Ishikawa (cell line): ENCODE measurements around the gene TET3.

Source experiments
- CEBPB ChIP-seq: IDR thresholded peaks from 2 replicates; pipeline ENCODE4 v1.6.1; 2012
- CREB1 ChIP-seq: IDR thresholded peaks from 2 replicates; pipeline ENCODE4 v1.6.1; 2012; ENCODE audit warnings: low read depth
- EGR1 ChIP-seq: IDR thresholded peaks from 2 replicates; pipeline ENCODE4 v1.6.1; 2012
- EP300 ChIP-seq: IDR thresholded peaks from 2 replicates; pipeline ENCODE4 v1.6.1; 2012; ENCODE audit warnings: borderline replicate concordance
- FOXM1 ChIP-seq: IDR thresholded peaks from 2 replicates; pipeline ENCODE4 v1.6.1; 2012; ENCODE audit warnings: low read depth, borderline replicate concordance
- NFIC ChIP-seq: IDR thresholded peaks from 2 replicates; pipeline ENCODE4 v1.6.1; 2012
- RAD21 ChIP-seq: IDR thresholded peaks from 2 replicates; pipeline ENCODE4 v1.6.1; 2012; ENCODE audit warnings: low read depth
- TAF1 ChIP-seq: IDR thresholded peaks from 2 replicates; pipeline ENCODE4 v1.6.1; 2012; ENCODE audit warnings: low read depth, mild to moderate bottlenecking
- TCF12 ChIP-seq: IDR thresholded peaks from 2 replicates; pipeline ENCODE4 v1.6.1; 2012; ENCODE audit warnings: low read depth
- TEAD4 ChIP-seq: IDR thresholded peaks from 2 replicates; pipeline ENCODE4 v1.6.1; 2012
- YY1 ChIP-seq: IDR thresholded peaks from 2 replicates; pipeline ENCODE4 v1.6.1; 2012; ENCODE audit warnings: low read depth
- ZBTB7A ChIP-seq: IDR thresholded peaks from 2 replicates; pipeline ENCODE4 v1.6.1; 2012; ENCODE audit warnings: low read depth
- TF ChIP-seq, protein P1 (sequence below): IDR thresholded peaks from 2 replicates; pipeline ENCODE4 v1.6.1; 2012
- TF ChIP-seq, protein P2 (sequence below): IDR thresholded peaks from 2 replicates; pipeline ENCODE4 v1.6.1; 2012
- TF ChIP-seq, protein P3 (sequence below): IDR thresholded peaks from 2 replicates; pipeline ENCODE4 v1.6.1; 2012; ENCODE audit warnings: low read depth, mild to moderate bottlenecking

The TET3 gene

DNA sequence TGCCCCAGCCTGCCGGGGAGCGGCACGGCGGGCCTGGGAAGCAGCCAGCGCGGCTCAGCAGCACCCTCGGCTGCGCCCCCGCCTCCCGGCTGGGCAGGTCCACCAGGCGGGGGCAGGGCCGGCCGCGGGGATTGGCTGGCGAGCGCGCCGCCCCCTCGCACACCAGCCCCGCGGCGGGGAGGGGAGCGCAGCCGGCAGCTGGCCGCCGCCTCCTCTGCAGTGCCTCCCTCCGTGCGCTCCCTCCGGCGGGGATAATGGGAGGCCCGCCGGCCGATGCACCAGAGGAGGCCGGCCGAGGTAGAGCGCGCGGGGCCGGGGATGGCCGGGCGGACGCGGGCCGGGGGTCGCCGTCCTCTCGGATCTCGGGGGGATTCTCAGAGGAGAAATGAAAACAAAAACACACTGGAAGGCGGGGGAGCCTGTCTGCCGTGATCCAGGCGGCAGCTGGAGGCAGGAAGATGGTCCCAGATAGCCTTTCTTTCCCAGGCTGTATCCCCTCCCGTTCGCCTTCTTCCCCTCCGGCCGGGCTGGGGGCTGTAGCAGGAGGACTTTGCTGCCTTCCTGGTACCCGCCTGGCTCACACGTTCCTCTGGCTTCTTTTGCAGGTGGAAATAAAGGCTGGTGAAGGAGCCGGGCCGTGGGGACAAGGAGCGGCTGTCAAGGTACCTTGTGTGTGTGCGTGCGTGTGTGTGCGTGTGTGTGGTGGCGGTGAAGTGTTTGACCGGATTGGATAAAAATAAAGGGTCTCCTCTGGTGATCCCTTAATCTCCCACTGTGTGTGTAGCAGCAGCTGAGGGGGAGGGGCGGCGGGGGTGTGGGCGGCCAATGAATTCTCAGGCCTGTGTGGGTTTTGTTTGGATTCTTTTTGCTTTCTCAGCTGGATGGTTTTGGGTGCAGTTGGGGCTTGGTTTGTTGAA lies 18.1 kb downstream of the TET3 start:
- TF ChIP-seq TAF1 (peak; percentile 42; the same call in 1 of the 2 replicates), TEAD4 (no peak), EGR1 (peak; percentile 51; the same call in 1 of the 2 replicates), RAD21 (peak; percentile 17; the same call in 1 of the 2 replicates), NFIC (peak; percentile 16; the same call in 1 of the 2 replicates), CREB1 (no peak), YY1 (0 out of 2 replicates have a peak, but pooled peaks have one; percentile 15)
- TF ChIP-seq, protein P1, sequence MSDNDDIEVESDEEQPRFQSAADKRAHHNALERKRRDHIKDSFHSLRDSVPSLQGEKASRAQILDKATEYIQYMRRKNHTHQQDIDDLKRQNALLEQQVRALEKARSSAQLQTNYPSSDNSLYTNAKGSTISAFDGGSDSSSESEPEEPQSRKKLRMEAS = peak; percentile 54; the same call in 1 of the 2 replicates

DNA sequence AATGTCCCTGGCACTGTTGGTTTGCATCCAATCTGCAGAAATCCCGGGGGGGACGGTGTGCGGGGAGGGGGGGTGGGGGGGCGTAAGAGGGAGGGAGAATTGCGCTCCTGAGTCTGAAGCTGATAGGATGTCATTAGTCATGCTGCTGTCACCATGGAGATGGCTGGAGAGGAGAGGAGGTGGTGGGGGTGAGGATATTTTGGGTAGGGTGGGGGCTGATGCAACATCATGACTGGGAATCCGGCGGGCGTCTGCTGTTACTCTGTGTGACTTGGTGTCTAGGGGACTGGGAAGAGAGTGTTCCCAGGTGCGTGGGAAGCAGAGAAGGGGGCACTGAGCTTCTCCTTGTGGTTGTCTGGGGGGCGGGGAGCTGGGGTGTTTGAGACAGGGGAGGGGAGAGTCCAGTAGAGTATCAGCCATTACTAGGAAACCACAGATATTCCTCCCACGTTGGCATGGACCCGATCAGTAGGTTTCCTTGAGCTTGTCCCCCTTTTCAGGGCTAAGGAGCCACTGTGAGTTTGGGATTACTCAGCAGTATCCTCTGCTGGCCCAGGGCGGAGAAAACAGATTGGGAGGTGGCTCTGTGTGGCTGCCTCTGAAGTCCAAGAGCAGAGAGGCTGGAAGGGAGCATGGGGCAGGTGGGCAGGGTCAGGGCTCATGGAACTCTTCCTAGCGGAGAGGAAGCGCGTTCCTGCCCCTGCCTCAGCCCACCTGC lies 18.9 kb downstream of the TET3 start:
- TF ChIP-seq ZBTB7A = no peak
- TF ChIP-seq CREB1 = no peak
- TF ChIP-seq TAF1 = no peak
- no peak for TF ChIP-seq TEAD4
- no peak for TF ChIP-seq FOXM1
- TF ChIP-seq, protein P2, sequence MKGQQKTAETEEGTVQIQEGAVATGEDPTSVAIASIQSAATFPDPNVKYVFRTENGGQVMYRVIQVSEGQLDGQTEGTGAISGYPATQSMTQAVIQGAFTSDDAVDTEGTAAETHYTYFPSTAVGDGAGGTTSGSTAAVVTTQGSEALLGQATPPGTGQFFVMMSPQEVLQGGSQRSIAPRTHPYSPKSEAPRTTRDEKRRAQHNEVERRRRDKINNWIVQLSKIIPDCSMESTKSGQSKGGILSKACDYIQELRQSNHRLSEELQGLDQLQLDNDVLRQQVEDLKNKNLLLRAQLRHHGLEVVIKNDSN = no peak
- TF ChIP-seq CEBPB = no peak
- TF ChIP-seq, protein P1 = no peak
- TF ChIP-seq RAD21 = no peak
- no peak for TF ChIP-seq EP300
- TF ChIP-seq, protein P3, sequence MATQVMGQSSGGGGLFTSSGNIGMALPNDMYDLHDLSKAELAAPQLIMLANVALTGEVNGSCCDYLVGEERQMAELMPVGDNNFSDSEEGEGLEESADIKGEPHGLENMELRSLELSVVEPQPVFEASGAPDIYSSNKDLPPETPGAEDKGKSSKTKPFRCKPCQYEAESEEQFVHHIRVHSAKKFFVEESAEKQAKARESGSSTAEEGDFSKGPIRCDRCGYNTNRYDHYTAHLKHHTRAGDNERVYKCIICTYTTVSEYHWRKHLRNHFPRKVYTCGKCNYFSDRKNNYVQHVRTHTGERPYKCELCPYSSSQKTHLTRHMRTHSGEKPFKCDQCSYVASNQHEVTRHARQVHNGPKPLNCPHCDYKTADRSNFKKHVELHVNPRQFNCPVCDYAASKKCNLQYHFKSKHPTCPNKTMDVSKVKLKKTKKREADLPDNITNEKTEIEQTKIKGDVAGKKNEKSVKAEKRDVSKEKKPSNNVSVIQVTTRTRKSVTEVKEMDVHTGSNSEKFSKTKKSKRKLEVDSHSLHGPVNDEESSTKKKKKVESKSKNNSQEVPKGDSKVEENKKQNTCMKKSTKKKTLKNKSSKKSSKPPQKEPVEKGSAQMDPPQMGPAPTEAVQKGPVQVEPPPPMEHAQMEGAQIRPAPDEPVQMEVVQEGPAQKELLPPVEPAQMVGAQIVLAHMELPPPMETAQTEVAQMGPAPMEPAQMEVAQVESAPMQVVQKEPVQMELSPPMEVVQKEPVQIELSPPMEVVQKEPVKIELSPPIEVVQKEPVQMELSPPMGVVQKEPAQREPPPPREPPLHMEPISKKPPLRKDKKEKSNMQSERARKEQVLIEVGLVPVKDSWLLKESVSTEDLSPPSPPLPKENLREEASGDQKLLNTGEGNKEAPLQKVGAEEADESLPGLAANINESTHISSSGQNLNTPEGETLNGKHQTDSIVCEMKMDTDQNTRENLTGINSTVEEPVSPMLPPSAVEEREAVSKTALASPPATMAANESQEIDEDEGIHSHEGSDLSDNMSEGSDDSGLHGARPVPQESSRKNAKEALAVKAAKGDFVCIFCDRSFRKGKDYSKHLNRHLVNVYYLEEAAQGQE = no peak
- TF ChIP-seq YY1 = no peak
- no peak for TF ChIP-seq TCF12
- TF ChIP-seq EGR1 = no peak
- no peak for TF ChIP-seq NFIC

DNA sequence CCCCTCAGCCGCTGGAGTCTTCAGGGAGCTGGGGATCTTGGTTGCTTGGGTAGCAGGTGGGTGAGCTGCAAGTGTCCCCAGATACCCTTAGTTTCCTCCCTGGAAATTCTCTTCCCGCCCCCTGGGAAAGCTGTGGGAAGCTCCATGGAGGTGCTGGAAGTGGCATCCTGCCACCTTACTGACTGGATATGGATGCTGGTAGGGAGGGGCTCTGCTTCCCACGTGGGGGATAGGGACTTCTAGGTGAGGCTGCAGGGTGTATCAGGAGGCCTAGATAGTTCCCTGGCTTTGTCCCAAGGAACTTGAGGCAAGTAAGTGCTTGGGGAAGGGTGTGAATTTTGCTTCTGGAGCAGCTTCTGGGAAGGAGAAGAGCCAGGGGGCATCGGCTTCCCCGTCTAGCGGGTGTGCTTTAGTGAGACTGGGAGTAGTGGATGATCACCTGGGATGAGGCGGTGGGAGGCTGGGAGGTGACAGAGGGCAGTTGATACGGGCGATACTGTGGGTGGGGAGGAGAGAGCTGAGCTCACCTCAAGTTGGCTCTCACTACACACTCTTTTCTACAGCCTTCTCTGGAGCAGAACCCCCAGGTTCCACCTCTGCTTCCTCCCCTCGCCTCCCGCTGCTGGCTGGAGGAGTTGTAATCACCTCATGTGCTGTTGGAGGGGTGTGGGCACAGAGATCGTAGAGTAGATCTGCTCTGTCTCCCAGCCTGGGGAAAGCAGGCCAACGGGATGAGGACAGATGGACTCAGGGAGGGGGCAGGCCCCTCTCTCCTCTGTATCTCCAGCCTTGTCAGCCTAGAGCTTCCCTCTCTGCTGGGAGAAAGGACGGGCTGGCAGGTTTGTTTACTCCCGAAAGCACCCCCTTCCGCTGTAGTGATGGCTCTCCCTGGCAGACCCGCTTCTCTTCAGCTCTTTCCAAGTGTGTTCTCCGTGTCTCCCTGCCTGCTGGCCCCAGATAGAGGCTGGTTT lies 19.8 kb downstream of the TET3 start:
- TF ChIP-seq EP300 = no peak
- TF ChIP-seq CEBPB = no peak
- no peak for TF ChIP-seq EGR1
- TF ChIP-seq FOXM1 = no peak
- no peak for TF ChIP-seq TEAD4
- TF ChIP-seq, protein P2 = no peak
- no peak for TF ChIP-seq CREB1
- TF ChIP-seq YY1 = no peak
- TF ChIP-seq NFIC = no peak
- TF ChIP-seq, protein P3 = no peak
- no peak for TF ChIP-seq TCF12
- TF ChIP-seq, protein P1 = no peak
- no peak for TF ChIP-seq TAF1
- no peak for TF ChIP-seq RAD21
- no peak for TF ChIP-seq ZBTB7A

DNA sequence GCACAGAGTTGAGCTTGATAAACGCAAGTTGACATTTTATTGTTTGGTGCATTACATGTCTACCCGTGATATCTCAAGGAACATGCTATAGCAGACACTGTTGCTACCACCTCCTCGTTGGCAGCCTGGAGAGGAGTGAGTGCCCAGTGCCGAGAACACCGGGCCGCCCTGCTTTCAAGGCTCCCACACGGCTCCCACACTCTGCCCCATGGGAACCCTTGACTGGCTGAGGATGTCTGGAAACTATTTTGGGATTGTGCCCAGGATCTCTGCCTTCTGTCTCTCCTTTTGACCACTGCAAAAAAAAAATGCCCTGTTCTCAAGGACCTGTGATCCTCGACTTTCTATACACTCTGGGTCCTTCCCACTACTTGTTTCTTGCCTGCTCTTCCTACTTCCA lies 21.1 kb downstream of the TET3 start:
- no peak for TF ChIP-seq TAF1
- no peak for TF ChIP-seq TEAD4
- no peak for TF ChIP-seq FOXM1
